GM12891 (cell line): Measurements from ENCODE around the gene IFNE.

Experiments
- POLR2A ChIP-seq: IDR thresholded peaks from 2 replicates; pipeline ENCODE4 v1.6.1; 2011; ENCODE audit warnings: low read depth, low read length, control low read depth
- POLR2AphosphoS5 ChIP-seq: IDR thresholded peaks from 2 replicates; pipeline ENCODE4 v1.6.1; 2011; ENCODE audit warnings: low read depth, low read length, control low read depth
- SPI1 ChIP-seq: IDR thresholded peaks from 2 replicates; pipeline ENCODE4 v1.6.1; 2011; ENCODE audit warnings: low read depth, low read length, control low read depth
- TAF1 ChIP-seq: IDR thresholded peaks from 2 replicates; pipeline ENCODE4 v1.6.1; 2011; ENCODE audit warnings: low read depth, low read length, control low read depth

DNA sequence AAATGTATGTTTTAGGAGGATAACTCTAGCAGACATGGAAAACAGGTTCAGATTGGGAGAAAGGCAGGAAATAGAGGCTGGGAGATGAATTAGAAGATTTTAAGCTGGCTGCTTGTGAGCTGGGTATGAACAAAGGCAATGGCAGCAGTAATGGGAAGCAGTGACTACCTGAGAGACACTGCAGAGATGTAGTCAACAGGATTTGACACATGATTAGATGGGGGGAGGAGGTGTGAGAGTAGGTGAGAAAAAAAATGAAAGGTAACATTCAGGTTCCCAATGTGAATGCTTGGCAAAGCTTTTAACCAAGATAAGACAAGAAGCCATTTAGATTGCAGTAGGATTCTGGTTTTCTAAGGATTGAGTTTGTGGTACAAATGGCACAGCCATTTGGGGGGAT is 22.8 kb upstream of the IFNE start:
- TF ChIP-seq POLR2AphosphoS5 = no peak
- TF ChIP-seq POLR2A = no peak
- no peak for TF ChIP-seq TAF1
- no peak for TF ChIP-seq SPI1
